HG03571 (cell line): ENCODE results near the gene SLC25A1.
"Not testable (repeated sequence)": the region's sequence is repeated elsewhere in the genome, so short reads cannot be mapped to it uniquely, and the experiment has no call there.

Source experiments
- ATAC-seq: cut with Tn5 transposase; IDR thresholded peaks from one replicate; pipeline ENCODE4 v1.9.1; 2021; ENCODE audit not compliant: unreplicated experiment

Gene SLC25A1

GRCh38 chr22:19168088-19168890 lies 10.2 kb downstream of the SLC25A1 start:
- no peak for ATAC-seq

- ATAC-seq = no peak
Observed at GRCh38 chr22:19167106-19167869, 11.2 kb downstream of the SLC25A1 start.

- ATAC-seq = no peak
Observed at GRCh38 chr22:19166421-19166820, 12.1 kb downstream of the SLC25A1 start.

- ATAC-seq = no peak
Observed at GRCh38 chr22:19164425-19164824, 14.1 kb downstream of the SLC25A1 start.

GRCh38 chr22:19158649-19159048 lies 19.9 kb downstream of the SLC25A1 start:
- ATAC-seq = not testable (repeated sequence)

- not testable (repeated sequence) for ATAC-seq
Observed at GRCh38 chr22:19156109-19156508, 22.4 kb downstream of the SLC25A1 start.

- ATAC-seq = no peak
Observed at GRCh38 chr22:19152942-19153883, 25.3 kb downstream of the SLC25A1 start.

- no peak for ATAC-seq
Observed at GRCh38 chr22:19151329-19152191, 27.0 kb downstream of the SLC25A1 start.

- no peak for ATAC-seq
Observed at GRCh38 chr22:19150482-19151328, 27.8 kb downstream of the SLC25A1 start.

- ATAC-seq = no peak
Observed at GRCh38 chr22:19149991-19150390, 28.5 kb downstream of the SLC25A1 start, which contains the start of gene GSC2. GSC2 (minus strand) TSS chr22:19150292; CDS start chr22:19150283, 9 bp downstream.

GRCh38 chr22:19149047-19149883 lies 29.3 kb downstream of the SLC25A1 start:
- no peak for ATAC-seq

GRCh38 chr22:19148417-19149046 lies 30.0 kb downstream of the SLC25A1 start:
- no peak for ATAC-seq

- no peak for ATAC-seq
Observed at GRCh38 chr22:19147195-19147780, 31.2 kb downstream of the SLC25A1 start.

- no peak for ATAC-seq
Observed at GRCh38 chr22:19146215-19146968, 32.1 kb downstream of the SLC25A1 start.

- no peak for ATAC-seq
Observed at GRCh38 chr22:19143967-19144400, 34.6 kb downstream of the SLC25A1 start.

GRCh38 chr22:19143212-19143611 lies 35.3 kb downstream of the SLC25A1 start:
- no peak for ATAC-seq

GRCh38 chr22:19142394-19142793 lies 36.1 kb downstream of the SLC25A1 start:
- ATAC-seq = no peak
